Adrenal gland (tissue), 12 donors: ENCODE results near the gene JARID2. TPM values are rescaled to one million over a fixed set of nuclear protein-coding genes. Genes with fewer than 3 reads are reported as not detected.

Experiments
- DNase-seq, 7 donors: peaks; one replicate each; pipeline ENCODE4 v3.0.0-alpha.2; 2019 to 2020
- H3K27ac ChIP-seq, 5 donors: fragments of 200-600 bp; sonication (generic) in 4 of 5; 1 replicate in 3 of 5; 2 replicates in 2 of 5; pipeline versions ENCODE4 v1.5.1 to v1.8.0; 2016 to 2020; ENCODE audit warnings: mild to moderate bottlenecking in 1 of 5
- H3K27me3 ChIP-seq: fragments of 200-600 bp; 2 replicates; pipeline ENCODE4 v1.8.0; 2021
- H3K36me3 ChIP-seq, 2 donors: fragments of 200-600 bp; replicated peaks in 1 of 2; 1 replicate in 1 of 2; 2 replicates in 1 of 2; pipeline versions ENCODE4 v1.5.1 to v1.8.0; 2018 to 2022
- H3K4me1 ChIP-seq, 2 donors: fragments of 200-600 bp; replicated peaks in 1 of 2; 1 replicate in 1 of 2; 2 replicates in 1 of 2; pipeline versions ENCODE4 v1.5.1 to v1.8.0; 2018 to 2021
- H3K4me3 ChIP-seq, 4 donors: fragments of 200-600 bp; sonication (generic) in 3 of 4; one replicate each; pipeline ENCODE4 v1.5.1; 2016 to 2018
- H3K9me3 ChIP-seq, 3 donors: fragments of 200-600 bp; sonication (generic) in 1 of 3; replicated peaks in 1 of 3; 1 replicate in 2 of 3; 2 replicates in 1 of 3; pipeline versions ENCODE4 v1.5.1 to v1.8.0; 2016 to 2021
- CTCF ChIP-seq, 6 experiments: fragments of 450-650 bp in 4 of 6; fragments of 200-600 bp in 2 of 6; sonication (generic) in 1 of 6; IDR thresholded peaks; 1 replicate in 5 of 6; 2 replicates in 1 of 6; pipeline versions ENCODE4 v1.5.1 to v1.8.0; 2016 to 2021; ENCODE audit warnings: antibody characterized with exemption in 6 of 6, mild to moderate bottlenecking in 2 of 6, moderate library complexity in 1 of 6
- POLR2A ChIP-seq, 2 donors: fragments of 450-650 bp; IDR thresholded peaks; one replicate each; pipeline ENCODE4 v1.6.1; 2017; ENCODE audit warnings: antibody characterized with exemption in 2 of 2, mild to moderate bottlenecking in 2 of 2, moderate library complexity in 1 of 2
- WGBS, 4 donors: extraction: QIAGEN DNeasy Blood & Tissue Kit in 2 of 4; methylation state at CpG; one replicate each; pipeline versions ENCODE4 v1.1.5 to v1.1.7; 2013 to 2017; 5-methylcytosine and 5-hydroxymethylcytosine counted together
- intact Hi-C, 2 donors: fragments of 100-400 bp; cut with DNase I; formaldehyde crosslinking; loops; one replicate each; pipeline versions ENCODE4 v1.14.1 to v1.15.0; 2022 to 2023
- polyA plus RNA-seq, 3 donors: library from polyadenylated mRNA; stranded (reverse); fragments of 200-250 nt in 2 of 3; fragments of 350-450 nt in 1 of 3; fragmentation: Illumina TruSeq in 1 of 3; extraction: RNeasy Lipid Tissue Mini Kit (QIAGEN cat#74804) in 1 of 3; gene quantifications; one replicate each; pipeline ENCODE4 v1.2.3, GENCODE V29; 2013 to 2014
- total RNA-seq, 9 donors: library from RNA; depleted of rRNA in 4 of 9; stranded (reverse); fragments of >200 nt in 4 of 9; fragments of 120-200 nt in 1 of 9; fragmentation: NEBNext Ultra II Directional in 1 of 9; extraction: Animal tissue kit (Norgen Biotek cat#: 25700) in 1 of 9; gene quantifications; one replicate each; pipeline versions ENCODE4 v1.1.0 to v1.2.4, GENCODE V29; 2013 to 2023
- donor health status: healthy with polysubstance abuse.
- donor health status: Bipolar disorder and iron deficiency.
- donor health status: DM: yes; HTN: yes; CAD: no.
- donor health status: DM: no; HTN: no; CAD: no.
- donor health status: DM: no; HTN: no; CAD: no.
- donor health status: DM: yes; HTN: yes; CAD: no.

The JARID2 gene
- total and polyA plus RNA-seq, 12 donors, result 3.0 to 13.6 (median 8.2) TPM

- H3K9me3 ChIP-seq, result no peaks in the 10 kb centered on the region
- WGBS, 4 donors, result 79 to 96% (median 89%) methylated on average over 3 of the region's 3 CpGs
Observed at GRCh38 chr6:15363164-15363522, 117.3 kb downstream of the JARID2 start.

GRCh38 chr6:15363523-15364400, 117.9 kb downstream of the JARID2 start:
- 61 to 76% (median 66%) methylated on average over 8 to 9 of the region's 9 CpGs for WGBS, 4 donors

More at GRCh38 chr6:15363164-15363522, 117.3 kb downstream of the JARID2 start:
- Histone ChIP-seq H3K27ac (no peak overlapping the region), H3K36me3 (no peaks in the 10 kb centered on the region), H3K4me1 (peaks cover 18 to 48% of the 10 kb centered on the region in 2 donors), H3K27me3 (no peaks in the 10 kb centered on the region), H3K4me3 (no peak overlapping the region)
- no peak for DNase-seq
- intact Hi-C loops, result no loop called here
- TF ChIP-seq POLR2A (IDR thresholded peaks at IDR 0.05) (no peak), CTCF (IDR thresholded peaks at IDR 0.05) (no peak)

GRCh38 chr6:15364401-15365037, 118.7 kb downstream of the JARID2 start:
- H3K9me3 ChIP-seq, result no peaks in the 10 kb centered on the region
- WGBS, 4 donors, result 69 to 73% (median 70%) methylated on average over 6 of the region's 6 CpGs
- intact Hi-C loops, result no loop called here

More at GRCh38 chr6:15363523-15364400, 117.9 kb downstream of the JARID2 start:
- H3K9me3 ChIP-seq, result no peaks in the 10 kb centered on the region
- peaks cover 18 to 48% of the 10 kb centered on the region in 2 donors for H3K4me1 ChIP-seq
- no peak overlapping the region for H3K4me3 ChIP-seq
- no peak for TF ChIP-seq CTCF (IDR thresholded peaks at IDR 0.05)
- TF ChIP-seq POLR2A (IDR thresholded peaks at IDR 0.05), result no peak
- H3K27me3 ChIP-seq, result no peaks in the 10 kb centered on the region
- intact Hi-C loops, result no loop called here
- DNase-seq, result no peak
- H3K27ac ChIP-seq, result peak overlapping the region in 1 of 5 donors; percentile 73
- H3K36me3 ChIP-seq, result no peaks in the 10 kb centered on the region

More at GRCh38 chr6:15364401-15365037, 118.7 kb downstream of the JARID2 start:
- Histone ChIP-seq H3K36me3 (no peaks in the 10 kb centered on the region), H3K4me1 (peaks cover 18 to 48% of the 10 kb centered on the region in 2 donors), H3K27ac (peak overlapping the region in 1 of 5 donors; percentile 73), H3K4me3 (no peak overlapping the region), H3K27me3 (no peaks in the 10 kb centered on the region)
- no peak for TF ChIP-seq POLR2A (IDR thresholded peaks at IDR 0.05)
- no peak for TF ChIP-seq CTCF (IDR thresholded peaks at IDR 0.05)
- no peak for DNase-seq
